SK-N-MC (cell line): ENCODE data around the gene SMCO3.

Experiments
- EZH2 ChIP-seq: fragments of 200-600 bp; sonication (generic); IDR thresholded peaks from one replicate; pipeline ENCODE4 v1.6.1; 2017; ENCODE audit warnings: antibody characterized with exemption
- POLR2AphosphoS5 ChIP-seq: IDR thresholded peaks from 2 replicates; pipeline ENCODE4 v1.6.1; 2012; ENCODE audit warnings: mild to moderate bottlenecking, low read depth, low read length, borderline replicate concordance

- no peak for TF ChIP-seq POLR2AphosphoS5
- TF ChIP-seq EZH2 = no peak
Measured at GRCh38 chr12:14769466-14769968, 44.5 kb downstream of the SMCO3 start.
